Smooth muscle cell (in vitro differentiated cells): ENCODE data around the gene FLNB. TPM values are rescaled to one million over a fixed set of nuclear protein-coding genes. Genes with fewer than 3 reads are reported as not detected.
A peak's percentile ranks its signal among the peaks of the same experiment; 100 is the strongest.

Source experiments
- DNase-seq: peaks from one replicate; lab custom pipeline; 2025; ENCODE audit not compliant: unreplicated experiment; lab: John Stamatoyannopoulos, UW
- H2AFZ ChIP-seq: fragments of 200-600 bp; sonication (generic); 2 replicates; pipeline ENCODE4 v1.6.0; 2016; ENCODE audit warnings: antibody characterized with exemption, low read depth, mild to moderate bottlenecking
- H3F3A ChIP-seq: fragments of 200-600 bp; sonication (generic); 2 replicates; pipeline ENCODE4 v1.6.0; 2017; ENCODE audit warnings: antibody characterized with exemption, low read depth
- H3K27ac ChIP-seq: fragments of 200-600 bp; sonication (generic); 2 replicates; pipeline ENCODE4 v1.5.1; 2016; ENCODE audit warnings: low read depth, mild to moderate bottlenecking
- H3K27me3 ChIP-seq: fragments of 200-600 bp; sonication (generic); 2 replicates; pipeline ENCODE4 v1.6.1; 2016; ENCODE audit warnings: low read depth, mild to moderate bottlenecking
- H3K36me3 ChIP-seq: fragments of 200-600 bp; sonication (generic); 2 replicates; pipeline ENCODE4 v1.5.1; 2016; ENCODE audit warnings: low read depth
- H3K4me1 ChIP-seq: fragments of 200-600 bp; sonication (generic); 2 replicates; pipeline ENCODE4 v1.5.1; 2016; ENCODE audit warnings: low read depth
- H3K4me2 ChIP-seq: fragments of 200-600 bp; sonication (generic); 2 replicates; pipeline ENCODE4 v1.6.0; 2016; ENCODE audit warnings: mild to moderate bottlenecking
- H3K4me3 ChIP-seq: fragments of 200-600 bp; sonication (generic); 2 replicates; pipeline ENCODE4 v1.5.1; 2016; ENCODE audit warnings: mild to moderate bottlenecking
- H3K79me2 ChIP-seq: fragments of 200-600 bp; sonication (generic); 2 replicates; pipeline ENCODE4 v1.6.0; 2016; ENCODE audit warnings: low read depth, mild to moderate bottlenecking
- H3K9ac ChIP-seq: fragments of 200-600 bp; sonication (generic); 2 replicates; pipeline ENCODE4 v1.6.0; 2016; ENCODE audit warnings: low read depth
- H3K9me3 ChIP-seq: fragments of 200-600 bp; sonication (generic); replicated peaks from 2 replicates; pipeline ENCODE4 v1.5.1; 2016; ENCODE audit warnings: low read depth
- H4K20me1 ChIP-seq: fragments of 200-600 bp; sonication (generic); 2 replicates; pipeline ENCODE4 v1.6.0; 2016; ENCODE audit warnings: low read depth
- CTCF ChIP-seq: fragments of 200-600 bp; sonication (generic); IDR thresholded peaks from 2 replicates; pipeline ENCODE4 v1.5.1; 2017; ENCODE audit warnings: borderline replicate concordance, mild to moderate bottlenecking, antibody characterized with exemption; ENCODE audit not compliant: insufficient read depth, poor library complexity, severe bottlenecking
- whole genome bisulfite sequencing: methylation state at CpG from one replicate; pipeline ENCODE4 v1.1.7; 2016; ENCODE audit warnings: low lambda C conversion rate; 5-methylcytosine and 5-hydroxymethylcytosine counted together
- polyA plus RNA-seq: library from polyadenylated mRNA; unstranded; fragments of >200 nt; fragmentation: Nextera tagmentation; extraction: Ambion mirVana; gene quantifications from 2 replicates; pipeline ENCODE4 v1.2.1, GENCODE V29; 2016
- total RNA-seq: library from RNA; depleted of rRNA; stranded (reverse); fragments of >200 nt; gene quantifications from 2 replicates; pipeline ENCODE4 v1.2.3, GENCODE V29; 2014

FLNB gene
- total and polyA plus RNA-seq, 2 experiments from 2014 or later: 52.7 to 145 TPM

DNA sequence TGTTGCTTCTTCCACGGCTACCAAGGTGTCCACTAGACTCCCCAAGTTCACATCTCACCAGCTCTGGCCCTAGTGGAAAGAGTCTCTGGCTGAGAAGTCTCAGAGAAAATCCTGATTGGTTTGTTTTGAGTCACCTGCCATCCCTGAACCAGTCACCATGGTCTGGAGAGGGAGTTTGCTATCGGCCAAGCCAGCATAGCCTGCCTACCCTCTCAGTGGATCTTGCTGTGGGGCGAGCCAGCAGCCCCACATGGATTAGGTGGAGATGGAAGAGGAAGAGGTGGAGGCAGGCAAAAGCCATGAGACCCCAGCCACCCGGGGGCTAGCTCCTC lies 48.1 kb upstream of the FLNB start:
- H3K9me3 ChIP-seq: no peaks in the 10 kb centered on the region
- no peaks in the 10 kb centered on the region for H3F3A ChIP-seq
- WGBS: 80% methylated on average over 4 of the region's 4 CpGs
- H3K36me3 ChIP-seq: no peaks in the 10 kb centered on the region
- DNase-seq: no peak
- H3K27ac ChIP-seq: peak overlapping the region; percentile 45
- no peaks in the 10 kb centered on the region for H3K27me3 ChIP-seq
- no peaks in the 10 kb centered on the region for H3K79me2 ChIP-seq
- TF ChIP-seq CTCF: no peak
- no peak overlapping the region for H3K9ac ChIP-seq
- no peak overlapping the region for H3K4me3 ChIP-seq
- no peak overlapping the region for H2AFZ ChIP-seq
- H4K20me1 ChIP-seq: no peaks in the 10 kb centered on the region
- H3K4me1 ChIP-seq: peaks cover 8% of the 10 kb centered on the region
- H3K4me2 ChIP-seq: no peak overlapping the region

DNA sequence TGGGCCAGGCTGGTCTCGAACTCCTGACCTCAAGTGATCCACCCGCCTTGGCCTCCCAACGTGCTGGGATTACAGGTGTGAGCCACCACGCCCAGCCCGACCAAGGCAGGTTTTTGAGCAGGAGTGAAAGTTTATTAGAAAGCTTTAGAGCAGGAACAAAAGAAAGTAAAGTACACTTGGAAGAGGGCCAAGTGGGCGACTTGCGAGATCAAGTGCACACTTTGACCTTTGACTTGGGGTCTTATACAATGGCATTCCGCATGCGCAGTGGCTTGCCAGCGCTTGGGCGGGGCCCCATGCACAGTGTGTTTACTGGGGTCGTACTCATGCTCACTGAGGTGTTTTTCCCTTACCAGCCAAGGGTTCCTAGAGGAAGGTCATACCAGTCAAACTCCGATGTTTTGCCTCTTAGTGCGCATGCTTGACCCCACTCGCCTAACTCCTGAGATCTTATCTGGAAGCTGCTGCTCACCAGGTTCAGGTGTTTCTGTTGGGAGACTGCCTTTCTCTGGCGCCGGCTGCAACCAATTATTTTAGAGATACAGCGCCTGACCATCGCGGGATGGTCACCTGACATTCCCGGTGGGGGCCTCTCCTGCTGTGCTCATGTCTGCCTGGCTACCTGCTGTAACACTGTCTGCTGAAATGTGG lies 46.9 kb upstream of the FLNB start:
- Histone ChIP-seq H3K9me3 (no peaks in the 10 kb centered on the region), H4K20me1 (no peaks in the 10 kb centered on the region), H3K9ac (no peak overlapping the region), H3K4me1 (peaks cover 8% of the 10 kb centered on the region), H3K4me2 (no peak overlapping the region), H3F3A (no peaks in the 10 kb centered on the region), H3K27ac (no peak overlapping the region), H3K36me3 (no peaks in the 10 kb centered on the region), H3K27me3 (no peaks in the 10 kb centered on the region), H3K4me3 (no peak overlapping the region), H3K79me2 (no peaks in the 10 kb centered on the region), H2AFZ (no peak overlapping the region)
- no peak for DNase-seq
- TF ChIP-seq CTCF: no peak
- WGBS: 90% methylated on average over 21 of the region's 21 CpGs

DNA sequence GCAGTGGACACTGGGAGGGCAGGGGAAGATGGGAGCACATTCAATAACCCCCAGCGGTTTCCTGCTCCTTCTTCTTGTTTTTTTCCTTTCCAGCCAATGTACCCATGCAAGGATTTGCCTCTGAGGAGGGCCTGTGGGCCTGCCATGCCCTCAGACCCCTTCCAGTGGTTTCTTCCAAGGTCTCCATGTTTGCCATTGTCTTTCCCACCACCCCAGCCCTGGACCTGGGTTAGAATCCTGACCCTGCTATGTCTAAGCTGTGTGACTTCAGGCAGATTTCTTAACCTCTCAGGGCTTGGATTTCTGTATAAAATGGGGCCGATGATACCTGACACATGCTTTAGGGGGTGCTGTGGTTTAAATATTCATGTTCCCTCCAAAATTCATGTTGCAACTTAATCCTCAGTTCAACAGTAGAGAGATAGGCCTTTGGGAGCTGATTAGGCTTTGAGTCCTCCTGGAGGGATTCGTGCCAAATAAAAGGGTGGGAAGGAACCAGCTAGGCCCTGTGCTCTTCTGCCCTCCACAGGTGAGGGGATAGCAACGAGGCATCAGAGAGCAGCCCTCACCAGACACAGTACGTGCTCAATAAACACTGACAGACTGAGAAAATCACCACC lies 46.3 kb upstream of the FLNB start:
- no peaks in the 10 kb centered on the region for H3K27me3 ChIP-seq
- no peak overlapping the region for H3K4me3 ChIP-seq
- no peaks in the 10 kb centered on the region for H3F3A ChIP-seq
- WGBS: 87% methylated on average over 5 of the region's 5 CpGs
- H3K36me3 ChIP-seq: no peaks in the 10 kb centered on the region
- H3K4me2 ChIP-seq: no peak overlapping the region
- DNase-seq: no peak
- peaks cover 8% of the 10 kb centered on the region for H3K4me1 ChIP-seq
- H2AFZ ChIP-seq: no peak overlapping the region
- H3K79me2 ChIP-seq: no peaks in the 10 kb centered on the region
- H3K9ac ChIP-seq: no peak overlapping the region
- H3K27ac ChIP-seq: no peak overlapping the region
- no peak for TF ChIP-seq CTCF
- no peaks in the 10 kb centered on the region for H3K9me3 ChIP-seq
- H4K20me1 ChIP-seq: no peaks in the 10 kb centered on the region

DNA sequence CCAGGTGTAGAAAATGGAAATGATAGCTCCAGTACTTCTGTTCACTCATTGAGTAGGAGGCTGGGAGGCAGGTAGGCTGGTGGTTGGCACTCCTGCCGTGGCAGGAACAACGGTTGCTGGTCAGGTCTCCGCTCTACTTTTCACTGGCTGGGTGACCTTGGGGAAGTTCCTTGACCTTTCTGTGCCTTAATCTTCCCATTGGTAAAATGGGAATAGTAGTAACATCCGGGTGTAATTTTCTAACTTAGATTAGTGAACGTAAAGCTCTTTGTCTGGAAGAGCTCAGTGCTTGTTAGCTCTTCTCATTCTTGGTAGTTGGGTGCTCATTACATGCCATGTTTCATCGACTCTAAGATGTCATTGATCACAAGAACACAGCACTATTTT lies 45.8 kb upstream of the FLNB start:
- DNase-seq: no peak
- Histone ChIP-seq H3K36me3 (no peaks in the 10 kb centered on the region), H3K4me1 (peaks cover 8% of the 10 kb centered on the region), H3K4me3 (no peak overlapping the region), H3K79me2 (no peaks in the 10 kb centered on the region), H3K9me3 (no peaks in the 10 kb centered on the region), H3K27me3 (no peaks in the 10 kb centered on the region), H3K9ac (no peak overlapping the region), H3F3A (no peaks in the 10 kb centered on the region), H3K27ac (no peak overlapping the region), H3K4me2 (no peak overlapping the region), H4K20me1 (no peaks in the 10 kb centered on the region), H2AFZ (no peak overlapping the region)
- WGBS: 96% methylated on average over 6 of the region's 6 CpGs
- TF ChIP-seq CTCF: no peak
